AG20443 (cell line): ENCODE measurements around the gene STXBP6.
A peak's percentile ranks its signal among the peaks of the same experiment; 100 is the strongest.

Experiments
- DNase-seq: peaks from one replicate; pipeline ENCODE4 v3.0.0; 2012; ENCODE audit warnings: low spot score, mixed read lengths

Gene STXBP6

DNA sequence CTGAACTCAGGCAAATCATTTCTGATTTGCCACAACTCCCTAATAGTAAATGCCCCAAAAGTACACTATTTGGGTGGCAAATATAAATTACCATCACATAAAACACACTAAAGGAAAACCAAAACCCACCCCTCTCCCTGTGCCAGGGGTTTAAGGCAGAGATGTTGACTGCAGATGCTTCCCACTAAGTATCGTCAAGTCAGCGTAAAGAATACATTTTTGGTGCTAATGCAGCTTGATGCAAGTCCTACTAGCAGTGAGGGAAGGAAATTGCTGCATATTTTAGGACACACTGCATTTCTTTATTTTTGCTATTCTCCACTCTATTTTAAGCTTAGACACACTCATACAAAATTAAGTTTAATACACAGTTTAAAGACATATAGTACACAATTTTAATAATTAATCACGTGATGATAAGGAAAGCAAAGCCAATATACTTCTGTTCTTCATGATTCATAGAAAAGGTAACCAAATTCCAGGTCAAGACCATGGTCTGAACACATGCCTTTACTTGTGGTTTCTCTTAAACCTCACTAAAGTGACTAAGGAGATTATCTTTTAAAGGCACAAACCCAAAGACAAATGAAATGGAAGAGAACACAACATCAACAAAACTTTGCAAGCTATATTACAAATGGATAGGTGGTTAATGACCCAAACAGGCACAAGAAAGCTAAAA is 162.2 kb downstream of the STXBP6 start:
- no peak for DNase-seq

DNA sequence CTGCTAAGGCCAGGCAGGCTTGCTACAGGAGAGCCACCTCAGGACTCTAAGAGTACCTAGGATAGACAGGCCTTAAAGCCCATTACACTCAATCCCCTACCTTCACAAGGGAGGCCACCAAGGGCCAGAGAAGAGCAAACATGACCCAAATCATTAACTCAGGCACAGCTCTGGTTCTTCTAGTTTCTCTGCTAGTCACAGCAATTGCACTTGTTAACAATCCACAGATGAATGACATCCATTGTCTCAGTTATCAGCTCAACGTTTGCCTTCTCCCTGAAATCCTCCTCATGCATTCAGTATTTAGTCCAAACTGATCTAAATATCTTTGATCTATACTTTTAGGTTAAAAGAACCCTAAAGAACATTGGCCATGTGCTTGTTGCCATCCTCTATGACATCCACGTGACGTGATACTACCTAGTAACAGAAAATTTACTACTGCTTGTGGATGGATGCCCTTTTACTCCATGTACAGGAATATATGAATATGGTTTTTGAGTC is 164.5 kb downstream of the STXBP6 start:
- no peak for DNase-seq

DNA sequence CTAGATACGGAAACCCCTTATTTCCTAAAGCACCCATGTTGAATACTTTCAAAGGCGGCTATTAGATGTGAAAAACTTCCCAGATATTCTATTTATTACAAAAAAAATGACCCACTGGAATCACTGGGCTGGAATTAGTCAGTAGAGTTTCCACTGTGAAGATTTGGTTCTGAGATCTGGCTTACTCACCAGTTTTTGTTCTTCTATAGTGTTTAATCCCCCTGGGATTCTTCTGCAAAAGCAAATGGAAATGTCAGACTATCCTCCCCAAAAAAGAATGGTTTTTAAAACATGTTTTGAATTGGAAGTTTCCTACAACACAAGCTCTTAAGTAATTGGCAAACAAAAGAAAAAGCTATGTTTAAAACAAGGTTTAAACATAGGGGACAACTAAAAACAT is 166.4 kb downstream of the STXBP6 start:
- no peak for DNase-seq

DNA sequence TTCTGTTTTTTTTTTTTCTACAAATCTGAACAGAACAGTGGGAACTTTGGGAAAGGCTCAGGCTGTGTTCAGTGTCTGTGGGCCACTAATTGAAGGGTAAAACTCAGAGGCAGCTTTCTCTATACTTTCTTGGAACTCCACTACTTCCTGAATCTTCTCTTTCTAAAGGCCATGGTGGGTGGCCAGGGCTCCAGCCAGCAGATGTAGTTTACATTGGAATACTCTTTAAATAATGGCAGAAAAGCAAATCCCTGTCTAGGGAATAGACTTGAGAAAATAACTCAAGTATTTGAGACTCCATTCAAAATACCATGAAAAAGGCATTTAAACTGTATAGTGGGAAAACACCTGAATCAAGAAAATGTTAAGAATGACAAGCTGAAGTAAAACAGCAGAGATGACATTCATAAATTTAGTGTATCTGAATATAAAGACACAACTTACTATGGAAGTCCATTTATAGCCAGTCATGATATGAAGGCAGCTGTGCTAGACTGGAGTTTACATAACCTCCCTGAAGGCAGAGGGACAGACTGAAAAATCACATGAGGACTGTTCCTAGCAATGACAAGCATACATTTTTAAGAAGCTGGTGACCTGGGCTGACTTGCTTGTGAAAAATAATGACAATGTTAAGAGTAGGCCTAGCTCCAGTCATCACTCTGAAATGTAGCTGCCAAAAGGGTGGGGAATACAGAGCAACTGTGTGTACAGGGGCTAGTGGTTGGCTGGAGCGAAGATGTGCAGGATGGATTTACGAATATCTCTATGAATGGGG is 168.6 kb downstream of the STXBP6 start:
- no peak for DNase-seq

DNA sequence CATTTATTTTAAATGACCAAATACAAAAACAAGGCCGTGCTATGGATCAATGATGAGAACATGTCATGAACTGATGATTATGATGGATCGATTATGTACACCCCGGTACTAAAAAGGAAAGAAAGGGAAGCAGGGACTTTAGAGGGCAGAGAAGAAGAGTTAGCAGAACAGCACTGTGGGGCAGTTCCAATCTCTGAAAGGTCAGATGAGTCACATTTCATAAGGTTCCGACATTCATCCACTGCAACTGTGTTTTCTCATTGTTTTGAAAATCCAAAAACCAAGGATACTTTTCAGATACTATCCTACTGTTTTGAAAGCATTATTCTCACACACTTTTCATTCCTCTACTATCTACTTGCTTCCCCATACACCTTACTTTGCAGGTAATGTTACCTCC is 169.3 kb downstream of the STXBP6 start:
- peak; percentile 38 for DNase-seq

DNA sequence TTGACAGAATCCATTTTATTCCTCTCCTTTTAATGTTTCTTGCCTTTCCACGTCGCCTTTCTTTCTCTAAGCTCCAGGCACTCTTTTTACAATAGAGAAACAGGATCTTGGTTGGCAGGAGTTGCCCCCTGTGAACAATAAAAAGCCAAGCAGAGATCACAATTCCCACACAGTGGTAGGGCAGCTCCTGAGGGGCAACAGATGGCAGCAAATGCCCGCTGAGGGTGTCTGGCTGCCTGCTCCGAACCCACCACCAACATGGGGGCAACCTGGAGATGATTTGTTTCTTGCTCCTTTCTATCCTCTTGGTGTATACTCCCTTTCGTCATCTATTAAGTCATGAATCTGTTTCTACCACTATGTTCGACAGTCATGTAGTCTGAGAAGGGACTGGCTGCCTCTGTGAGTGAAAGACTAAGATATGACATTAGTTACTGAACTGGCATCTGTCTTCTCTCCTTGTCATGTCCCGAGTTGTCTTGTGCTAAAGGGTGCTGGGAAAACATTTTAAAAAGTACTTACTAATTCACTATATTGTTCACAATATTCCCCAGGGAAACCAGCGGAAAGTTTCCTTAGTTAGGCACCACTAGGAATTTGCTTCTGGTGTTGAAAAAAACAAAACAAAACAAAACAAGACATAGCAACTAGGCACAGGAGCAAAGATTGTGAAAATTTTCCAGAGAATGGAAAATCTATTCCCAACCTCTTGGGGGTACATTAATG is 170.1 kb downstream of the STXBP6 start:
- no peak for DNase-seq

DNA sequence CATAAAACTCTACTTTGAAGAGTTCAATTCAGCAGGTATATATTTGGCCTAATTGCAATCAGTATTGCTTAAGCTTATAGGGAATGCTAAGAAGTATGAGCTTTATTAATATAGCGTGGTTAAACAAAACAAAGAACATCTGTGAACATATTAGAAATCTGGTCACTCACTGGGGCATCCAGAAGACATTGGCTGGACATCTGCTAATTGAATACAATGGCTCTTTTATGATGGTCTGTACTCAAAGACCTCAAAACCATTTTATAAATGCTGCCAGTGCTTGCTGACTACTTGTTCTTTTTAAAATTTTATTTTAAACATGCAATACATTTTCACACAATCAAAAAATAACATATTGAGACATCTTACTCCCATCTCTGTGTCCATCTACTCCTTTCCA is 173.0 kb downstream of the STXBP6 start:
- DNase-seq, result no peak

DNA sequence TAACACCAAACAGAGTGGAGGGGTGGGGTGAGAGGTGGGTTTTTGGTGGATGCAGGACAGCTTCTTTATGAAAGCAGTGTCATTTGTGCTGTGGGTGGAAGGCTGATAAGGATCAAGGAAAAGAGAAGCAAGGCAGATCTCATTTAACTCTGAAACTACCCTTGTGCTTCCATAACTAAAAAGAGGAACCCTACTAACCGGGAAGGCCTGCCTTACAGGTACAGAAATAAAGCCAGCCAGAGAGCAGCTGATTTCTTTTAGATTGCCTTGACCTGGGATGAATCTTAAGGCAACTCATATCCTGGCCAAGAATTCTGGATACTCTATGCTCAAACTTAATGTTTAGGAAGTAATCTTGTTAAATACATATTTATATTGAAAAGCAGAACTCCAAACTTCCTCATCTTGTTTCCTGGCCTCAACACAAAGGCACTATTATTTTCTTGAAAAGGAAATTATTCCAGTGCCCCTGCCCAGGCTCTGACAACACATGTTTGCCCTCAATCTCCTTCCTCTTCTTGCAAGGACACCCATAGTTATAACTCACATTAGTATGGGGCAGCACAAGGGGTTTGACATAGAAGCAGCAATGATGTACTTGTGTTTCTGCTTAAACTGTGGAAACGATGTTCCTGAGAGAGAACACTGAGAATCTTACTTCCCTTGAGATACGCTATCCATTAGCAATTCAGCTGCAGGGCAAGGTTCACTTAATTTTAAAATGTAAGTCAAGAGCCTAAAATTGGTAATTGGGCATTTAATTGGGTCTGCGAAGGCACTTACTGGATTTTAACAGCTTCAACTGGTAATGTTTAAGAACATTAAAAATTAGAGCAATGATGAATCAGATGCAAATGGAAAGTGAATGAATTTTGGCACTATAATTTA is 173.7 kb downstream of the STXBP6 start:
- DNase-seq, result no peak

DNA sequence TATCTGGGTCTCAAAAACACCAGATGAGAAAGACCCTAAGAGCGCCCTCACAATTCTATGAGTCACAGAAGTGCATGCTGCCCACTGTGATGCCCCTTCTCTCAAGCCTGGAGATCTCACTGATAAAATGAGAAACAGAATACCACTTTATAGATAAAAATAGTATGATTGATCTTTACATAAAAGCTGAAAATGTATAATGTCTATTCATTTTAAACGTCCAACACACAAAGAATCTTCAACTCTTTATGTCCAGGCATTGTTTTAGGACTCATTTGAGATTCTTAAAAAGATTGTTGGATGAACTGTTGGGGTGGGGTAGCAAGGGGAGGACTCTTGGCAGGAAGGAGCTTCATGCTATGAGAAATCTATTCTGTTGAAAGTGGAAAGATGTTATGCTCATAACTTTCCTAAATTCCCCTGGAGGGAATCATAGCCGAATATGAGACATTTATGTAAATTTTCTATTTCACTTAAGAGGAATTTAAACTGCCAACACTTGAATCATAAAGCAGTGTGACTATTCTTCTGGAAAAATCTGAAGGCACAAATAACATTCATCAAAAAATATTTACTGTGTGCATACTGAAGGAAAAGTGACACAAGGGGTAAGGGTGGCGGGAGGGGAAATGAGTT is 174.6 kb downstream of the STXBP6 start:
- no peak for DNase-seq

DNA sequence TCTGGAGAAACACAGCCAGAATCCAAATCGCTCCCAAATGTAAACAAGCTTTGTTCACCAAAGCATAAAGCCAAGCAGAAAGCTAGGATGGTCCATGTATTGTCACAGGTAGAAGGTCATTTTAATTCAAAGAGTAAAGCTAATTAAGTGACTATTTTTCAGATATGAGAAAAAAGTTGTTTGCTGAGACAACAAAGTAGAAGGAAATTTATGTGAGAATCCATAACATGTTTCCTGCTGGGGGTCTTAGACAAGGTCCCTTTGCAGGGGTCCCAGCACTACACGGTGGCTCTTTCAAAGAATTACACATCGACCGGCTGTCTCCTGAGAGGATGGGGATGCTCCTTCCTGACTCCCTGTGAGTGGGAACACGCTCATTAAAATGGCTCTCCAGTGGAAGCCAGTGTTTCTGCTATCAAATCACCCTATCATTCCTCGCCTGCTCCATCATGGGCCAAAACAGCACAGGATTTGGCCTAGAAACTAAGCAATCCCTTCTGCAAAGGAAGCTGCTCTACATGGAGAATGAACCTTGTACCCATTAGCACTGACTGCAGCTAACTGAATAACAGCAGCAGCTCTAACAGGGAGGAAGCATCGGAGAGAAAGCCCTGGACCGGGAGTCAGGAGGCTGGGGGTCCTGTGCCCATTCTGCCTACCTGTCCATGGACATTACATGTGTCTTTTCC is 175.3 kb downstream of the STXBP6 start:
- no peak for DNase-seq

DNA sequence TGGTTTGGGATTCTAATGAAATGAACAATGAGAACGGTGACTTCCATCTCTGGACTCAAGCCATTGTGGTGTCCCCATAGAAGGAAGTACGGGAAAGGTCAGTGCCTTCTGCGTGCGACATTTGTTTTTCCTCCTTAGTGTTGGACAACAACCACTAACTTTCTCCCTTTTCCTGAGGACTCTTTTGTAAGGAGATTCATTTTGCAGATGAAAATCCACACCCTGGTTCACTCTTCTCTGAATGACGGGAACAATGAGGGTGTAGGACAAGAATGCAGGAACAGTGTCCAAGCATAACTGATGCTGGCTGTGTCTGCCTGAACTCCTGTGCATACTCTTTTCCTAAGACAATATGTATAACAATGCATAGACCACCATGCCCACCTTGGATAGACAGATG is 176.4 kb downstream of the STXBP6 start:
- DNase-seq, result no peak

DNA sequence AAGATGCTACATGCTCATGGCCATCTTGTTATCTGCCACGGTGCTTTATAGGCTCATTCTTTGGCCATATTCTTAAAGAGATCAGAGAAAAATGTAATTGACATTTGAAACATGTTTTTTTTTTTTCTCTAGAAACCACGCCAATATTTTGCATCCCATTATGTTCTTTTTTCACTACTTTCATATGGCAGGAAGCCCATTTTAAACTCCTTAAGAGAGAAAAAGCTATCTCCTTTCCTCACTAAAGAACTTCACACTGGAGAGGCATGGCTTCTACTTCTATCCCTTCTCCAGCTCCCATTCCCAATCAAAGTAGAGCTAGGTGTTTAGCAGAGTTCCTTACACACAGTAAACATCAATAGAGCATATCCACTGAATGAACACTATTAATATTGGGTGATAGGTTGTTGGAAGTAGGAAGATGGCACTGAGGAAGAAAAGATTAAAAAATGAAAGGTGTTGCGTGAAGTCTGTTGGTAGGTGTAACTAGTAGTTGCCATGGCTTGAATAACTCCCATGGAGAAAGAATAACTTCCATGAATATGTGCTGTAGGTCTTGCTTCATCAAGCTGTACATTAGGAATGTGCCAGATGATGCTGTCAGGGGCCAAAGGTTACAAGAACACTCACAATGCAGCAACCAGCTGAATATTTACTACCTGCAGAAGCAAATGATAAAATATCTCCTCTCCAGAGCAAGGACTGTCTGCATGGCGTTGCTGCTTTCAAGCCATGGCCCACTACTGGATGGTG is 178.8 kb downstream of the STXBP6 start:
- DNase-seq, result no peak

DNA sequence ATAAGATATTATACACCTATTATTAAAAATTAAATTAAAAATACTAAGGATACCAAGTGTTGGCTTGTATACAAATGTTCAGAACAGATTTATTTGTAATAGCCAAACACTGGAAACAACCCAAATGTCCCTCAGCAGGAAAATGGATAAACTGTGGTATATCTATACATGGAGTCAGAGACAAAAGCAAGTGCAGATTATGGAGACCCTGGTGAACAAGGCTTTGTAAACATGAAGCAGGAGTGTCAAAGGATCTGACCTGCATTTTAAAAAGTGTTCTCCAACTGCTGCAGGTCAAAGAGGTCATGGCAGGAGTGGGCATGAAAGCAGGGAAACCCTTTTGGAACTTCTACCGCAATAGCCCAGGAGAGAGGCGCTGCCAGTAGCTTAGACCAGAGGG is 181.6 kb downstream of the STXBP6 start:
- DNase-seq, result no peak

DNA sequence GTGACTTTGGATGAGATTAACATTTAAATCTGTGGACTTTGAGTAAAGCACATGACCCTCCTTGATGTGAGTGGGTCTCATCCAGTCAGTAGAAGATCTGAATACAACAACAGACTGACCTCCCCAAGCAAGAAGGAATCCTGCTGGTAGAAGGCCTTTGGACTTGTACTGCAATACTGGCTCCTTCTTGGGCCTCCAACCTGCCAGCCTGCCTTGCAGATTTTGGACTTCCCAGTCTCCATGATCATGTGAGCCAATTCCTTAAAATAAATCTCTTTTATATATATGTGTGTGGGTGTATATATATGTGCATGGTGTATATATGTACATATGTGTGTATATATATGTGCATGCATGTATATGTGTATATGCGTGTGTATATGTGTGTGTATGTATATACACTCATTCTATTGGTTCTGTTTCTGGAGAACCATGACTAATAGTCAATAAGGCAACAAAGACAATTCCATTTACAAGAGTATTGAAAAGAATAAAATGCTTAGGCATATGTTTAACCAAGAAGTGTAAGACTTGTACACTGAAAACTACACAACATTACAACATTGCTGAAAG is 183.8 kb downstream of the STXBP6 start:
- DNase-seq, result no peak

DNA sequence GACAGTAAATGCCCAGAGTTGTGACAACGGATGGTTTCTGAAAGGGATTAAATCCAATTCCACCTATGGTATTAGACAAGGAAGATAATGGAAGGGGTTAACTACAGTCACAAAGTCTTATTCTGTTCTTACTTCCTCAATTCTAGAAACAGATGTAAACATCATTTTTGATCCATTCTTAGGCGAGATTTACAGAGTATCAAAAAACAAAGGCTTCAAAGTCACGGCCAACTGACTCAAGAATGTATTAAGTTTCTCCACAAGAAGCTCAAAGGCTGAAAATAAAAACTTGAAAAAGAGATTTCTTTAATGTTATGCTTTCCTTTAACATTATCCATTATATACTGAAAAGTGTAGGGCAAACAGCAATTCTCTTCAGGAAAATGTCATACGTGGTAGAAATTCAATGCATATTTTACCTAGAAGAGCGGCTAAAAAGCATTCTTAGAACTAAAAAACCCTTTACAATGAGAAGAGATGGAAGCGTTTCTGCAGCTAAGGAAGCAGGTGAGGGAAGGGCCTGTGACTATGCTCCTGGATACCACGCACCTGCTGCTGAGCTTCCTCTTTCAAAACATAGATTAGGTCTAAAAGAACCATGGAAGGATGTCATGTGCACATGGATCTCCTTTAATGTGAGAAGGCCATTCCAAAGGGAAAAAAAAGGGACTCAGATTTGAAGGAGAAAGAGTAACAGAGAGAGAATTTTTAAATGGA is 185.8 kb downstream of the STXBP6 start:
- DNase-seq, result no peak

DNA sequence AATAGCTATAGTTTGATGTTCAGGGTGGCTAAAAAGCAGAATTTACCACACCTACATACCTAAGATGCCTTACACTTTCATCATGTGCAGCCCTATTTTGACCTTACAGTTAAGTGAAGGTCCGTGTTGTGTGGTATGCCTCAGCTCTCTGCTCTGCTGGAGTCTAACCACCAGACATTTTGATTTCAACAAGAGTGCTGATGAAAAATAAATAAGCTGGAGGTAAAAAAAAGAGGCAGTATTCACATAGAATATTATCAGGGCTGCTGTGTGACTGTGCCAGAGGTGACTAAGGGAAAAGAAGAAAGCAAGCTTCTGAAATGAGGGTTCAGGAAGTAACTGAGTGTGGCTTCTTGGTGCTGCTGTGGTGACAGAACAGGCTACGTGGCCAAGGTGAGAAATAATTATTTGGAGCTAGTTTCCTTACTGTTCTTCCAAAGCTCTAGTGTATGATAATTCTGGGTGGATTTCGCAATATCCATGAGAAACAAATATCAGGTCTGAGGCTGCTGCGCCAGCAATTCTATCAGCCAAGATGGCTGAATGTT is 188.8 kb downstream of the STXBP6 start:
- DNase-seq, result peak; percentile 32

DNA sequence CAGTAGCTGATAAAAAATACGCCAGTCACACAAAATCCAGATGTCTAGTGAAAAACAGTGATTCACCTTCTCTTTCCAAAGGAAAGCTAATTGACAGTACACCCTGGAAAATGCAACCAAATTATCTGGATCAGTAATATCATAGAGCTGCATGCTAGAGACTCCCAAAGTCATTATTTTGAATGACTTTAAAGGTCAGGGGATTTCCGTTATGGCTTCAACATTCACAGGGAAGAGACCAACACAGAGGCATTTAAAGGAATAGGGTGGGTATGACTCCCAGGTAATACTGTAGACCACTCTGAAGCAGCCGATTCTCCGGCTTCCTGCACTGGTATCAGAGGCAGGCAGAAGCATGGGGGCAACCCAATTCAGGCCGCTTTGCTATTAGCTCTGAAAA is 190.4 kb downstream of the STXBP6 start:
- no peak for DNase-seq

DNA sequence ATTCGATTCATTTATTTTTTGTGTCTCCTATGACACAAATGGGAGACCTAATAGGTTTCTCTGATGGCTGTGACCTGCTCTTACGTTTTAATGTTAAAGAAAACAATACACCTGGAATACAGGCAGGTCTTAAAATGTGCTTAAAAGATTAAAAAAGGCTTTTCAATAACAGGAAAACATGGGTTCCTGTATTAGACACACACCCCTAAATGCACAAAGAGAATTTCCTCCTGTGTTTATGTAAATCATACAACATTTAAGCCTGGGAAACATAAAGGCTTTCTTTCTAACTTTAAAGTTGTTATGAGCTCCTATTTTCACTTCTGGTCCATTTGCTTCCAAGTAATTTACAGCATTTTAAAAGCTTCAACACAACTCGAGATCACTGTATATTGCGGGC is 191.3 kb downstream of the STXBP6 start:
- no peak for DNase-seq

DNA sequence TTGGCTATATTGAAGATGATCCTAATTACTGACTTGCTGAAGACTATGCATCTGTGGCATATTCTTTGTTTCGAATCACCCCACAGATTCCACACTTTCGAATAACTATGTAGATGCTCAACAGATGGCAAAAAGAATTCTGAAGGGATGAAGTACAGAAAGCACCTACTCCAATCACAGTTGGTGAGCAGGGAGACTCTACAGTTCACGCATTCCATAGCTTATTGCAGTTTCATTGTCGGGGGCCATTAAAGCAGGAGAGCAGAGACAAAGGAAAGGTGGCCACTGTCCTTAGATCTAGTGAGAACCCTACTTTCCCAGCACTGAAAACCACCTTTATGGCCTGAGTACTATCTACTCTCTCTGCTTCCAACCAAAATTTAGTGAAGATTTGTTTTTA is 191.9 kb downstream of the STXBP6 start:
- DNase-seq, result no peak
